ENCODE data around the gene PI4KA. TPM values are rescaled to one million over a fixed set of nuclear protein-coding genes. Genes with fewer than 3 reads are reported as not detected.
"Not testable (repeated sequence)": the region's sequence is repeated elsewhere in the genome, so short reads cannot be mapped to it uniquely, and the experiment has no call there.

The PI4KA gene
- total RNA-seq, 5 donors from 2014 or later (not counting 1 experiment from before 2014, with no cell fraction given): 135 to 187 (median 143) TPM

- no peaks in the 10 kb centered on the region for H3K9me3 Mint-ChIP-seq
- no peaks in the 10 kb centered on the region for H3K4me1 ChIP-seq (ENCODE audit: control insufficient read depth in 1 of 2, extremely low read depth in 1 of 2, insufficient read depth in 2 of 2, low read length in 2 of 2)
- no peaks in the 10 kb centered on the region for H3K27me3 Mint-ChIP-seq
- no peak overlapping the region for H3K27ac Mint-ChIP-seq
- H3K4me3 ChIP-seq (ENCODE audit: control insufficient read depth in 1 of 2, extremely low read depth in 1 of 2, low read length in 1 of 2): no peak overlapping the region
- H3K36me3 ChIP-seq (ENCODE audit: control insufficient read depth in 2 of 2, extremely low read depth in 1 of 2, insufficient read depth in 1 of 2, low read length in 1 of 2): peaks cover 14 to 43% of the 10 kb centered on the region in 2 donors
- no peak for ATAC-seq (replicated peaks in 1 of 4)
- DNase-seq: no peak
- no peaks in the 10 kb centered on the region for H3K9me3 ChIP-seq
- peaks cover 21% of the 10 kb centered on the region for H3K36me3 Mint-ChIP-seq
- H3K4me3 Mint-ChIP-seq: no peak overlapping the region
- CTCF ChIA-PET: no interaction called here
- WGBS (ENCODE audit: insufficient coverage): 100% methylated on average over 1 of the region's 17 CpGs
- H3K4me1 Mint-ChIP-seq: peaks cover 0 to 2% (median 0%) of the 10 kb centered on the region in 3 donors
- no peaks in the 10 kb centered on the region for H3K27me3 ChIP-seq (replicated peaks in 1 of 2; ENCODE audit: control insufficient read depth in 2 of 2, extremely low read depth in 1 of 2, insufficient read depth in 2 of 2, low read length in 1 of 2)
- no peak overlapping the region for H3K27ac ChIP-seq (ENCODE audit: low read length)
- POLR2A ChIA-PET: no interaction called here
Measured at GRCh38 chr22:20776624-20777405, 81.8 kb downstream of the PI4KA start.

GRCh38 chr22:20775342-20775895 is 83.2 kb downstream of the PI4KA start:
- ChIA-PET CTCF (no interaction called here), POLR2A (no interaction called here)
- Mint-ChIP-seq H3K4me1 (no peaks in the 10 kb centered on the region), H3K4me3 (no peak overlapping the region), H3K36me3 (peaks cover 21% of the 10 kb centered on the region), H3K27me3 (no peaks in the 10 kb centered on the region), H3K9me3 (no peaks in the 10 kb centered on the region), H3K27ac (peak overlapping the region in 1 of 2 donors; percentile 28)
- peaks cover 14 to 33% of the 10 kb centered on the region in 2 donors for H3K36me3 ChIP-seq (ENCODE audit: control insufficient read depth in 2 of 2, extremely low read depth in 1 of 2, insufficient read depth in 1 of 2, low read length in 1 of 2)
- DNase-seq: no peak
- H3K4me1 ChIP-seq (ENCODE audit: control insufficient read depth in 1 of 2, extremely low read depth in 1 of 2, insufficient read depth in 2 of 2, low read length in 2 of 2): no peaks in the 10 kb centered on the region
- WGBS (ENCODE audit: insufficient coverage): no CpG with 5 or more reads among the region's 4 CpGs
- H3K27me3 ChIP-seq (replicated peaks in 1 of 2; ENCODE audit: control insufficient read depth in 2 of 2, extremely low read depth in 1 of 2, insufficient read depth in 2 of 2, low read length in 1 of 2): no peaks in the 10 kb centered on the region
- no peak for ATAC-seq (replicated peaks in 1 of 4)
- no peak overlapping the region for H3K4me3 ChIP-seq (ENCODE audit: control insufficient read depth in 1 of 2, extremely low read depth in 1 of 2, low read length in 1 of 2)
- no peak overlapping the region for H3K27ac ChIP-seq (ENCODE audit: low read length)
- H3K9me3 ChIP-seq: no peaks in the 10 kb centered on the region

DNA sequence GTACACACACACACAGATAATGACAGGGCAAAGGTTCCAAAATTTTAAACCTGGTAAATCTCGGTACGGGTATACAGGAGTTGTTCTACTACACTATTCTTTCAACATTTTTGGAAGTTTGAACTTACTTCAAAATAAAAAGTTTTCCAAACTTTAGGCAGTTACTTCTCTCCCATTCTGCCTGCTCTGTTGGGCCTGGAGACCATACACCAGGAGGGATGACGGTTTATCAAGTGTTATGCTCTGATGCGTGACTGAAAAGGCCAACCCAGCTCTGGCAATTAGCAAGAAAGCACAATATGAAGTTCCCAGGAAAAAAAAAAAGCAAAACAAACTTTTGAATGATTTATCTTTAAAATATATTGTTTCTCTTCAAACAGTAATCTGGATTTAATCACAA is 83.7 kb downstream of the PI4KA start:
- no peak for ATAC-seq (replicated peaks in 1 of 4)
- 100% methylated on average over 2 of the region's 4 CpGs for WGBS (ENCODE audit: insufficient coverage)
- peaks cover 21% of the 10 kb centered on the region for H3K36me3 Mint-ChIP-seq
- H3K4me1 Mint-ChIP-seq: no peaks in the 10 kb centered on the region
- POLR2A ChIA-PET: no interaction called here
- no peak for DNase-seq
- Histone ChIP-seq H3K9me3 (no peaks in the 10 kb centered on the region), H3K4me3 (ENCODE audit: control insufficient read depth in 1 of 2, extremely low read depth in 1 of 2, low read length in 1 of 2) (no peak overlapping the region), H3K27me3 (replicated peaks in 1 of 2; ENCODE audit: control insufficient read depth in 2 of 2, extremely low read depth in 1 of 2, insufficient read depth in 2 of 2, low read length in 1 of 2) (no peaks in the 10 kb centered on the region), H3K4me1 (ENCODE audit: control insufficient read depth in 1 of 2, extremely low read depth in 1 of 2, insufficient read depth in 2 of 2, low read length in 2 of 2) (no peaks in the 10 kb centered on the region), H3K36me3 (ENCODE audit: control insufficient read depth in 2 of 2, extremely low read depth in 1 of 2, insufficient read depth in 1 of 2, low read length in 1 of 2) (peaks cover 14 to 29% of the 10 kb centered on the region in 2 donors), H3K27ac (ENCODE audit: low read length) (no peak overlapping the region)
- no peaks in the 10 kb centered on the region for H3K9me3 Mint-ChIP-seq
- no peak overlapping the region for H3K4me3 Mint-ChIP-seq
- no peak overlapping the region for H3K27ac Mint-ChIP-seq
- CTCF ChIA-PET: no interaction called here
- H3K27me3 Mint-ChIP-seq: no peaks in the 10 kb centered on the region

DNA sequence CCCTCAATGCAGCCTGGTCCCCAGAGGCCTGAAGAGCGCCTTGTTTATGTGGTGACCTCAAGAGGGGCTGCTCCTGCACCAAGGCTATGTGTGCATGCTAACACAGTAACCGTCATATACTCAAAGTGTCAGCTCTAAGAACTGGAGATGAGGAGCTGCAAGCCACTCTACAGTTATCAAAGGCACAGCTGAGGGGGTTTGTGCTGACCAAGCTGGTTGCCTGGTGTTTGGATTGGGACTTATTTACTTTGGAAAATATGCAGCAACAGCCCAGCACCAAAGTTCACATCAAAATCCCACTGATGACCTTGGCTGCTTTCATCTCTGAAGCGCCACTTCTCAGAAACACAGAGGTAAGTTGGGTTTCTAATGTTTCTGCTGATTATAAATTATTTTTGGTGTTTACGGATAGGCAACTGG is 84.8 kb downstream of the PI4KA start, which contains the start of gene SERPIND1:
Gene SERPIND1 (plus strand): TSS at position 321 of the 420 bp plus-strand sequence. CDS start 5,200 bp downstream, outside the sequence.
- Histone ChIP-seq H3K27ac (ENCODE audit: low read length) (no peak within 1 kb of the TSS), H3K36me3 (ENCODE audit: control insufficient read depth in 2 of 2, extremely low read depth in 1 of 2, insufficient read depth in 1 of 2, low read length in 1 of 2) (peaks cover 9 to 18% of the 10 kb centered on the region in 2 donors), H3K4me1 (ENCODE audit: control insufficient read depth in 1 of 2, extremely low read depth in 1 of 2, insufficient read depth in 2 of 2, low read length in 2 of 2) (no peaks in the 10 kb centered on the region), H3K9me3 (no peaks in the 10 kb centered on the region), H3K4me3 (ENCODE audit: control insufficient read depth in 1 of 2, extremely low read depth in 1 of 2, low read length in 1 of 2) (no peak within 1 kb of the TSS), H3K27me3 (replicated peaks in 1 of 2; ENCODE audit: control insufficient read depth in 2 of 2, extremely low read depth in 1 of 2, insufficient read depth in 2 of 2, low read length in 1 of 2) (no peaks in the 10 kb centered on the region)
- Mint-ChIP-seq H3K9me3 (no peaks in the 10 kb centered on the region), H3K27ac (no peak within 1 kb of the TSS), H3K36me3 (peaks cover 20% of the 10 kb centered on the region), H3K4me3 (no peak within 1 kb of the TSS), H3K4me1 (peaks cover 0 to 3% (median 2%) of the 10 kb centered on the region in 3 donors), H3K27me3 (no peaks in the 10 kb centered on the region)
- POLR2A ChIA-PET: no interaction called here
- CTCF ChIA-PET: no interaction called here
- DNase-seq (no peak), ATAC-seq (replicated peaks in 1 of 4) (no peak)
- no CpG with 5 or more reads among the region's 4 CpGs for WGBS (ENCODE audit: insufficient coverage)

DNA sequence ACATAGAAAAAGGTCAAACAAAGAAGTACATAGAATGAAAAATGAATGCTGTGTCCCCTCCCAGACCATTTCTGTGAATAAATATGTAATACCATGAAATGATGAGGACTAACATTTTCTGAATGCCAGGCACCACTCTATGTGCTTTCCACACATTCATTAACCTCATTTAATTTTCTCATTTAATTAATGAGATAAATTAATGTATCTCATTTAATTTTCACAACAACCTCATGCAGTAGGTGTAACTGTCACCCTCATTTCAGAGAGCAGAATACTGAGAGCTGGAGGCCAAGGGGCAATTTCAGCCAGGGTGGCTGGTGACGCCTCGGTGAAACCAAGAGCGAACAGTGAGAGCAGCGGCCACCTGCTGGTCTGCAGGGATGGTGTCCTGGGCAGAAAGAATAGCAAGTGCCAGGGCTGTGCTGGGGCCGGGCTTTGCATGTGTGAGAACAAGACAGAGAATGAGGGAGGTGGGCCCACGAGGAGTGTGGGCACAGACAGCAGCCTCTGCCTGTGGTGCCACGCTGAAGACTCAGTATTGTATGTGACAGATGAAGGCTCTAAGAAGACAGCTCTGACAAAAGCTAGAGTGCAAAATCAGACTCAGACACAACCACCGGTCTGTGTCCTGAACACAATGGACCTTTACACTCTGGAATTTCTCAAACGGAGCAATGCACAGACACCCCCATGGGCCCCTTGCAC is 86.5 kb downstream of the PI4KA start:
- no peak overlapping the region for H3K4me3 Mint-ChIP-seq
- peaks cover 0 to 6% (median 3%) of the 10 kb centered on the region in 3 donors for H3K4me1 Mint-ChIP-seq
- H3K27ac Mint-ChIP-seq: no peak overlapping the region
- WGBS (ENCODE audit: insufficient coverage): 97% methylated on average over 8 of the region's 9 CpGs
- Histone ChIP-seq H3K27ac (ENCODE audit: low read length) (no peak overlapping the region), H3K4me3 (ENCODE audit: control insufficient read depth in 1 of 2, extremely low read depth in 1 of 2, low read length in 1 of 2) (no peak overlapping the region), H3K9me3 (no peaks in the 10 kb centered on the region), H3K27me3 (replicated peaks in 1 of 2; ENCODE audit: control insufficient read depth in 2 of 2, extremely low read depth in 1 of 2, insufficient read depth in 2 of 2, low read length in 1 of 2) (no peaks in the 10 kb centered on the region), H3K4me1 (ENCODE audit: control insufficient read depth in 1 of 2, extremely low read depth in 1 of 2, insufficient read depth in 2 of 2, low read length in 2 of 2) (no peaks in the 10 kb centered on the region), H3K36me3 (ENCODE audit: control insufficient read depth in 2 of 2, extremely low read depth in 1 of 2, insufficient read depth in 1 of 2, low read length in 1 of 2) (peaks cover 5 to 15% of the 10 kb centered on the region in 2 donors)
- no peak for DNase-seq
- no peaks in the 10 kb centered on the region for H3K9me3 Mint-ChIP-seq
- ChIA-PET CTCF (no interaction called here), POLR2A (no interaction called here)
- ATAC-seq (replicated peaks in 1 of 4): no peak
- H3K36me3 Mint-ChIP-seq: peaks cover 20% of the 10 kb centered on the region
- H3K27me3 Mint-ChIP-seq: no peaks in the 10 kb centered on the region

DNA sequence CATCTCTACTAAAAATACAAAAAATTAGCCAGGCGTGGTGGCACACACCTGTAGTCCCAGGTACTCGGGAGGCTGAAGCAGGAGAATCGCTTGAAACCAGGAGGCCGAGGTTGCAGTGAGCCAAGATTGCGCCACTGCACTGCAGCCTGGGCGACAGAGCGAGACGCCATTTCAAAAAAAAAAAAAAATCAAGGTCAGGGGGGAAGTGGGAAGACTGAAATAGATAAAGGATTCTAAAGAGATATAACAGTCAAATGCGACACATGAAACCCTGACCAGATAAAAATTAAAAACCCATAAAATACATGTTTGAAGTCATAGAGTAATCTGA is 89.2 kb downstream of the PI4KA start:
- POLR2A ChIA-PET; ATAC-seq (replicated peaks in 1 of 4); DNase-seq; H3K4me1 ChIP-seq (ENCODE audit: control insufficient read depth in 1 of 2, extremely low read depth in 1 of 2, insufficient read depth in 2 of 2, low read length in 2 of 2); H3K4me3 ChIP-seq (ENCODE audit: control insufficient read depth in 1 of 2, extremely low read depth in 1 of 2, low read length in 1 of 2); H3K4me3 Mint-ChIP-seq; H3K9me3 ChIP-seq; CTCF ChIA-PET; H3K27me3 Mint-ChIP-seq; H3K27me3 ChIP-seq (replicated peaks in 1 of 2; ENCODE audit: control insufficient read depth in 2 of 2, extremely low read depth in 1 of 2, insufficient read depth in 2 of 2, low read length in 1 of 2); H3K27ac ChIP-seq (ENCODE audit: low read length); H3K27ac Mint-ChIP-seq; H3K9me3 Mint-ChIP-seq; H3K4me1 Mint-ChIP-seq: not testable (repeated sequence)
- H3K36me3 Mint-ChIP-seq: peaks cover 36% of the 10 kb centered on the region
- WGBS (ENCODE audit: insufficient coverage): 94% methylated on average over 4 of the region's 9 CpGs
- peaks cover 3 to 33% of the 10 kb centered on the region in 2 donors for H3K36me3 ChIP-seq (ENCODE audit: control insufficient read depth in 2 of 2, extremely low read depth in 1 of 2, insufficient read depth in 1 of 2, low read length in 1 of 2)
